GM15510 (cell line): ENCODE data around the gene ACVR1.

Experiments used
- POLR2A ChIP-seq: IDR thresholded peaks from 3 replicates; pipeline ENCODE4 v1.6.1; 2011; ENCODE audit warnings: borderline replicate concordance; ENCODE audit not compliant: insufficient read length; ENCODE audit errors: extremely low read depth

ACVR1 gene

DNA sequence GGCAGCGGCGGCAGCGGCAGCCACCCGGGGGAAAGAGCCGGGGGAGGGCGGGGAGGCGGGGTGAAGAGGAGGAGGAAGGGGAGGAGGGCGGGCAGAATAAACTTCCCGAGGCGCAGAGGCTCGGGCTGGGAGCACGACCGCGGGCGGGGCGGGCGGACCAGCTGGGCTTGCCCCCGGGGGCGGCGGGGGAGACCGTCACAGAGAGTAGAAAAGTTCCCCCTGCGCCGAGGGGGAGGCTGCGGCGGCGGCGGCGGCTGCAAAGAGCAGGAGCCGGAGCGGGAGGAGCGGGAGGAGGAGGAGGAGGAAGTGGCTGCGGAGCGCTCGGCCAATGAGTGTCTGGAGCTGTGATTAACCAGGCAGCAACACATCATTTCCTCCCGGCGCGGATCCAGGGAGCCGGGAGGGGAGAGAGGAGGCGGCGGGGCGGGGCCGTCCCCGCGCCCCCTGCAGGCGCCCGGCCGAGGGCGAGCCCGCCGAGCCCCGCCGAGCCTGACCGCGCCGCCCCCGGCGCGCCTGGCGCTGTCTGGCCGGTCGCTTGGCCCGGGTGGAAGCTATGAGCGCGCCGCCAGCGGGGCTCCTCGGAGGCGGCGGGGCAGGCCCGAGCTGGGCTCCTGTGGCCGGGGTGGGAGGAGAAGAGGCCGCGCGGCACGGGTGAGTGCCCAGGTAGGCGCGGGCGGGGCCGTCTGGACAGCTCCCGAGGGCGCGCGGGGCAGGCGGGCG is at the start of gene ACVR1:
TSS of gene ACVR1 (minus strand) at position 265 of the 720 bp plus-strand sequence. CDS start 76,837 bp downstream, outside the sequence.
- TF ChIP-seq POLR2A: no peak

GRCh38 chr2:157925071-157925470 is 48.9 kb upstream of the ACVR1 start:
- TF ChIP-seq POLR2A: no peak

DNA sequence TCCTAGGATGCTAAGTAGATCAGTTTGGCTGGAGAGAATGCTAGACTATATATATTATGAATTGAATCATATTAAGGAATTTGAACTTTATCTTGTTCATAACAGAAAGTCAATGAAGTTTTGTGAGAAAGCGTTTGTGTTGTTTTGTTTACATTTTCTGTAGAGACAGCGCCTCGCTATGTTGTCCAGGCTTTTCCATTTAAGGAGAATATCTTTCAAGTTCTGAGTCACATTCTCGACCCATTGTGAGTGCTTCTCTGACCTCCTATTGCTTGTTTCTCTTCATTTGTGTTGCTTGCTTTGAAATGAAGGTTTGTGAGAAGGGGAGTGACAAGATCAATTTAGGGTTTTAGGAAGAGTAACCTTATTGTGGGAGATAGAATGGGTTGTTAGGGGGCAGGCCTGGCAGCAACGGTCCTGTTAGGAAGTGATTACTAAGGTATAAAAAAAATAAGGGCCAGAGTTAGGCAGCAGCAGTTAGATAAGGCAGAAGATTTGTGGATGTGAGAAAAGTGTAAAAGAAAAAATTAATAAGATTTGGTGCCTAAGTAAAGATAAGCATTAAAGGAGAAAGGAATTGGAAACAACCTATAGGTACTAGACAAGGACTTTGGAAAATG is 47.6 kb upstream of the ACVR1 start:
- no peak for TF ChIP-seq POLR2A

DNA sequence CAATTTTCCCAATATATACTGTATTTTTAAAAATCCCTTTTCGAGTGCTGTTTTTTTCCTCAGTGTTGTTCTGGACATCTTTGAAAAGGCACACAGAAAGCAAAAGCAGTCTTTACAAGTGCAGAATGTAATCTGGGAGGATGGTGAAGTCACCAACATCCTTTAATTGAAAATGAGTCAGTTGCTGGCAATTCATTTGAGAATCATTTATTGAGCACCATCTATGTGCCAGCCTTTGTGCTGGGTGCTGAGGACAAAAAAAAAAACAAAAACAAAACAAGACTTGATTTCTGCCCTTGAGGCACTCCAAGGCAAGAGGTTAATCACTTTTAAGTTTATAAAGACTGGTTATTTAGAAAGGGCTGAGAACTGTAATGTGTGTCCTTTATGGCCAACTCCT is 46.7 kb upstream of the ACVR1 start:
- TF ChIP-seq POLR2A: no peak

DNA sequence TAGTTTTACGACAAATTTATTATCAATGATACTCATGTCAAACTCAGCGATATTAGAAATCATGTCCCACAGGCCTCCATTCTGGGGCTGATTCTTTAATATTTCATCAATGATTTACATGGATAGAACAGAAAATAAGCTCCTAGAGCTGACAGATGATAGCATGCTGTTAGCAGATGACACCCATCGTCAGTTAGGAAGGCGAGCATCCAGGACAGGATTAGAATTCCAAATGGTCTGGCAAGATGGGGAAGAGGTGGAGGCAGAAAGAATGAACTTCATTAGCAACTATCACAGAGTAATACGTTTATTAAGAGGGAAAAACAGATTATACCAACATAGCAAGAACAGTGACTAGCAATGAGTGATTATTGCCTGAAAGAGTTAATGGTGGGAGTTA is 46.2 kb upstream of the ACVR1 start:
- no peak for TF ChIP-seq POLR2A

DNA sequence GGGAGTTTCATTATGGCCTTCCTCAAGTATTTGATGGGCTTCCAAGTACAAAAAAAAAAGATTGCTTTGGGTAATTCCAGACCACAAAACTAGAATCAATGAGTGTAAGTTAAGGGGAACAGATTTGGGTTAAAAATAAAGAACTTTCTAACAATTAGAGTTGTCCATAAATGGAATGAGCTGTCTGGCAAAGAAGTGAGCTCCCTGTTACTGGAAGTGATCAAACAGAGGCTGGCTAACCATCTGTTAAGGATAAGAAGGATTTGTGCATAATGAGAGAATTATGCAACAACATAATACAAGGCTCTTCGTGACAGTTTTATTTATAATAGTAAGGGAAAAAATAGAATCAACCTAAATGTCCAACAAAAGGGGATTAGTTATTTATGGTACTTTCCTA is 44.6 kb upstream of the ACVR1 start:
- TF ChIP-seq POLR2A: no peak

GRCh38 chr2:157919181-157919580 is 43.1 kb upstream of the ACVR1 start:
- no peak for TF ChIP-seq POLR2A

DNA sequence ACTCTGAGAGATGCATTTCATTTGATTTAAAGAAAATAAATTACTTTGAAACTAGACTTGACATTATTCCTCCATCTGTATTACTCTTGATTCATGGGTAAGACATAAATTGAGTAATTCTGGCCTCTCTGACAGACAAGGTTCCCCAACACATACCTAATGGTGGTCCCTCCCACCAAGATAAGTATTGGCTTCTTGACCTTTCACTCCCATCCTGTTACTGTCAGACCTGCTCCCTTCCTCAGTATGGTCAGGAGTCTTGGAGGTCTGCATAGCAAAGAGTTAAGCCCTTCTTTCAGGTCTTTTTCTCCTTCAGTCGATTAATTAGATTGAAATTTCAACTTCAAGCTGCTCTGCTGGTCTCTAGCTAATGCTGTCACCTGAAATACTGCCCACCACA is 42.2 kb upstream of the ACVR1 start:
- TF ChIP-seq POLR2A: no peak

GRCh38 chr2:157911750-157912149 is 35.6 kb upstream of the ACVR1 start:
- TF ChIP-seq POLR2A: no peak

DNA sequence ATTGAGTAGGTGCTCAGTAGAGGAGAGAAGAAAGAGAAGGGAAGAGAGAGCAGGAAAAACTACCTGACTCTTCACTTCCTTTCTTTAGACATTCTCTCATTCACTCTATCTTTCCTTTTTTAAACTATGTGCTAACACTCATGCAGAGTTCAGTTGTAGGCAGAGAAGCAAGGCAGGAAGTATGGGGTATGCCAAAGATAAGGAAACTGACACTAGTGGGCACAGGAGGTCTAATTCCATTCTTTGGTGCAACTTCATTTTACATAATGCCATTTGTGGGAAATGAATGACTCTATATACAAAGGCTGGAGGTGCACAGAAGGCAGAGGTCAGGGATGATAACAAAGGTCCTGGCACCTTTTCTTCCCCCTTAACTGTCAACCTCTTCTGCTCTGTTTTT is 35.1 kb upstream of the ACVR1 start:
- no peak for TF ChIP-seq POLR2A

- no peak for TF ChIP-seq POLR2A
These were observed 29.0 kb upstream of the ACVR1 start for GRCh38 chr2:157905092-157905491.

DNA sequence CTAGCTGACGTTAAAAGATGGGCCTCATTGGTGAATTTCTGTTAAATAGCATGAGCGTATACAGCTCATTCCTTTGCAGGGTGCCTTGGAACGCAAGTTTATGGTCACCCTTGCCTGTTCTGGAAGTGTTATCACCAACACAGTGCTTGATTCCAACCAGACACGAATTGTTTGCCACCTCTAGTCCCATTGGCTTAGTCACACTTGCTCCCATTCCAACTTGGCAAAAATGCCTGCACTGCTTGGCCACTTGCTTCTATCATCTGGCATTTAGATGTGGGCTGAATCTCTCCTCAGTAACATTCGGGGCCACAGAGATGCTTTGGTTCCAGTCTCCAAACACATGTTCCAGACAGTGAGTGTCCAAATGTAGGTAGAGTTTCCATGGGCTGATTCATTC is 27.5 kb upstream of the ACVR1 start:
- TF ChIP-seq POLR2A: no peak

DNA sequence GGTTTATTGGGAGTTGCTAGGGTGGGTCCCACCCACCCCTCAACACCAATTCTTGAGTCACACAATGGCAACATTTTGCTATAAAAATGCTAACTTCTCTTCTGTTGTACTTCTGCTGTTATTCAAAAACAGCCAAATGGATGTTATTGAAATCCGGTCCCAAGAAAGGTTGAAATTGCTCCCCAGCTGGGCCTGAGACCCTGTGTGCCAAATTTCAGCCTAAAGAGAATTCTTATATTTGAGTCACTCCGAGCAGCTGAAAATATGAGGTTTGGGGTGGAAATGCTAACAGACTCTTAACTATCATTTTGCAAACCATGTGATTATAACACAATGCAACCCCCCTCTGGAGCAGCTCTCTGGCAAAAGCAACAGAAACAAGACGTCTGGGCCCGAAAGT is 27.0 kb upstream of the ACVR1 start:
- TF ChIP-seq POLR2A: no peak

DNA sequence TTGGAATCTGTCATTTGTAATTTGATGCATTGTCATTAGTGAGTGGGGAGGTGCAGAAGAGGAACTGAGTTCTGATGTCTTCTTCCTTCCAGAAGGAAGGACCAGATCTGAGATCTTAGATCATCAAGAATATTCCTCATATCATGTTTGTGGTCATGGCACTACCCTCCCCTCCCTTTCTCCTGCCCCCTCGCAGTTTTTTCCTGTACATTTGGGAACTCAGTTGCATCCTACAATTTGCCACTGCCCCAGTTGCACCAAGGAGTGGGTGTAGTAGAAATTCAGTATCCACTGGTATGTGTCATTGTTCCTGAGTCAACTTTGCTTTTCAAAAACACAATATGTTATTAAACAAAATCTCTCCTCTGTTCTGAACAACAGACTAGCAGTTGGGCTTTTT is 26.6 kb upstream of the ACVR1 start:
- no peak for TF ChIP-seq POLR2A

DNA sequence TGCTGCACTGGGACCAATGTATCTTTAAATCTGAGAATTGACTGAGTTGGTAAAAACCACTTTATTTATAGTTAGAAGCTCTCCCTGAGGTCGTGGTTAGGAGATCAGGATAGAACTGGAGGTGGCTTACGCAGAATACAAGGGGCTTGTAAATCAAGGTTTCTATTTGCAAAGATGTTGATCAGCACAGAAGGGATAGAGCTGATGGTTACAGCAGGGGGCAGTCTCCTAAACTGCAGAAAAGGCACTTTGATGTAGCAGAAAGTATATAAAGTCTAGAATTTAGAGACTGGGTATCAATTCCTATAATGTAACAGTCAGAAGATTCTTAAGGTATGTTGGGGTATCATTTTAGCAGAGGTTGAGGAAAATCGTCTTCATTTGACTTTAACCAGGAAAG is 25.2 kb upstream of the ACVR1 start:
- no peak for TF ChIP-seq POLR2A

GRCh38 chr2:157900684-157901083 is 24.6 kb upstream of the ACVR1 start:
- TF ChIP-seq POLR2A: no peak

DNA sequence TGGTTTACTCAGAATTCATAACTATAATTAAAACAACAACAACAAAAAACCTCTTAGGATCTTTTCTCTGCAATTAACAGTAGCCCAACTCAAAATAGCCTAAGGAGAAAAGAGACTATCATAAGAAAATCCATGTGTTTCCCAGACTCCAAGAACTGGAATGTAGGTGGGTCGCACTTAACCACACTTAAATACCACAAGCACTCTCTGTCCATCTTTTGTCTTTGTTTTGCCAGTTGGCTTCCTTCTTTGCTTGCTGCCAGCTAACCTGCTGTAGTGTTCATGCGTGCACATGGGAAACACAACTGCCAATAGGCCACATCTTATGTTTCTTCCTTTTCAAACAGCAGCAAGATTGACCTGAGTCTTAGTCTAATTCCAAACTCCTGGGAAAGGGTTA is 24.1 kb upstream of the ACVR1 start:
- no peak for TF ChIP-seq POLR2A

- TF ChIP-seq POLR2A: no peak
These were observed 23.2 kb upstream of the ACVR1 start for GRCh38 chr2:157899125-157899839.
